Activated gamma-delta T cell (primary cell): ENCODE measurements around the gene UBXN11.
"Not testable (repeated sequence)": the region's sequence is repeated elsewhere in the genome, so short reads cannot be mapped to it uniquely, and the experiment has no call there.

Experiments
- DNase-seq: peaks from one replicate; lab custom pipeline; 2025; lab: John Stamatoyannopoulos, UW

UBXN11 gene

DNA sequence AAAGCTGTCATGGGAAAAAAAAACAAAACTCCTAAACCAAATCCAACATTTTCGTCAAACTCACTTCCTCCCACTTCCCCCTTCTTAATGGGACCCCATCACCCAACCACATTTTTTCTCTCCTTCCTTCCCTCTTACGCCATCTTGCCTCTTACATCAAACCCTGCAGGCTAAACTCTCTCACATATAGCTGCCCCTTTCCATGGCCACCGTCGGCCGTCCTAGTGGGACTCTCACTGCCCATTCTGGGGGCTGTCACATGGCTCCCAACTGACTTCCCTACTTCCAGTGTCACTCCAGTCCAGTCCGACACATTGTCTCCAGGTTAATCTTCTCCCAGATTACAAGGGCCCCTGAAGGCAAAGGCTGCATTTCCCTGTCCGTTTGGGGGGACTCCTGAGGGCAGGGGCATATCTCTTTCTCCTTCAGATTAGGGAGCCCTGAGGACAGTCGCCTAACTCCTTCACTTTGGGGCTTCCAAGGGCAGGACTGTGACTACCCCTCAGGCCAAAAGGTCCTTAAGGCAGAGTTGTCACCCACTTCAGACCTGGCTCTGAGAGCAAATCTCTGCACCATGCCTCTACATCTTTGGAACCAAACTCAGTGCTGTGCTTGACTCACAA, 658 bp downstream of the UBXN11 start:
- no peak for DNase-seq

DNA sequence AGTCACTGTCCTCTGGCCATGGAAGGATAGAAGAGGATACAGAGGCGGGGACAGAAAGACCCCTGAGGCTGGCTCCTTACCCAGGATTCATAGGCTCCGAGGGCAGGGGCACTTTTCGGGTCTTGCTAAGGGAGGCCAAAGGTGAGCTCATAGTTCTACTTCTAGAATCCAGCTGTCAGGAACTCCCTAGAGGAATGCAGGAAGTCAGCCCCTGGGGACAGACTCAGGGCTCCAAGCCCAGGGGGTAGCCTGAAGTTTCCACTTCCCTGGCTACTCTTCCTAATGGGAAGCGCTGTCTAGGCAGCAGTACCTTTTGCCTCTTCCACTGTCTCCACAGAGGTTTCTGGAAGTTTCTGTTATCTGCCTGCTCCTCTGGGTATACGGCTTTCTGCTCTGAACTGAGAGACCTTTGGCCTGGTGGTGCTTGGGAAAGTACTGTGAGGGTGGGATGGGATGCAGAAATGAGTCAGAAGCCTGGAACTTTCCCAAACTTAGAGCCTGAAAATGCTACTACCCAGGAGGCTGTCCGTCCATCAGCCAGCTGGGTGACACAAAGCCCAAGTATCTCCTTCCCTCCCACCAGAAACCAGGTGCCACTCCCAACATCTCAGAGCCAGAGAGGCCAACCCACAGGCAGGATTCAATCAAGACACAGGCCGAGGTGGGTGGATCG, 3.6 kb downstream of the UBXN11 start:
- no peak for DNase-seq

DNA sequence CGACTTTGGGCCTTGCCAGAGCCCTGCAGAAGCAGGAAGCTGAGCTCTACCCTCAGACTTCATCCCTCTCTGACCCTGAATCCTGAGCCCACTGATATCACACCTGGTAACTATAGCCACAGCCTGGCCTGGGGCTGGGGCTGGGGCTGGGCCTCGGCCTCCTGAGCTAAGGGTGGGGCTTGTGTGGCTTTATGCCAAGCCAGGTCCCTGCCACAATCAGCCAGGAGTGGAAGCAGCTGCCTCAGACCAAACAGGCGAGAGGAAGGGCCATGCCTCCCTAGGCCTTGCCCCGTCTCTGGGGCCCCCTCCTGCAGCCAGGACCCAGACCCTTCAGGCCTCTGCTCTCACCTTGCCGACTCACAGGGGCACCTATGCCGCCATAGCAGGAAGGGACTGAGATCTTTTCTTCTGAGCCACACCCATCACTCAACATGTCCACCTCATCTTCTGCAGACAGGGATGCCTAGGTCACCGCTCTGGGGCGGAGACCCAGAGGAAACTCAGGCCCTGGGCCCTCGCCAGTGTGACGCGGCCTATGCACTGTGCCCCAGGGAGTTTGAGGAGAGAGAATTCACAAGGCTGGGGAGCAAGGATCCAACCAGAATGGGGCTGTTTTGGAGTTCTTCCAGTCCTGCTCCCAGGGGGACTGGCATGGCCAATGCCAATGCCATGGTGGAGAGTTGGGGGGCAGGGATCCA, 5.7 kb downstream of the UBXN11 start:
- no peak for DNase-seq

DNA sequence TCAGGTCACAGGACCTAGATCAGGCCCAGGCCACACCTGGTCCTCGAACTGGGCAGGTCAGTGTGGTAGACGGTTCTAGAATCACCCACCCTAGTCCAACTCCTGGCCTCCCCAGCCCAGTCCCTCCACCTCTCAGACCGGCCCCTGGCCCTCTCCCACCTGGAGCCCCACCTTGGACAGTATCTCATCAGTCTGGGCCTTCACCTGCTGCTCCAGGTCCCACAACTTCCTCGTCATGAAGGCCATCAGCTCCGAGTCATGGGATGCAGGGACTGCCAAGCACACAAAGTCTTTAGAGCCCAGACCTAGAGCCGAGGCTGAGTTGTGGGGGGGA, 8.7 kb downstream of the UBXN11 start:
- DNase-seq: no peak

DNA sequence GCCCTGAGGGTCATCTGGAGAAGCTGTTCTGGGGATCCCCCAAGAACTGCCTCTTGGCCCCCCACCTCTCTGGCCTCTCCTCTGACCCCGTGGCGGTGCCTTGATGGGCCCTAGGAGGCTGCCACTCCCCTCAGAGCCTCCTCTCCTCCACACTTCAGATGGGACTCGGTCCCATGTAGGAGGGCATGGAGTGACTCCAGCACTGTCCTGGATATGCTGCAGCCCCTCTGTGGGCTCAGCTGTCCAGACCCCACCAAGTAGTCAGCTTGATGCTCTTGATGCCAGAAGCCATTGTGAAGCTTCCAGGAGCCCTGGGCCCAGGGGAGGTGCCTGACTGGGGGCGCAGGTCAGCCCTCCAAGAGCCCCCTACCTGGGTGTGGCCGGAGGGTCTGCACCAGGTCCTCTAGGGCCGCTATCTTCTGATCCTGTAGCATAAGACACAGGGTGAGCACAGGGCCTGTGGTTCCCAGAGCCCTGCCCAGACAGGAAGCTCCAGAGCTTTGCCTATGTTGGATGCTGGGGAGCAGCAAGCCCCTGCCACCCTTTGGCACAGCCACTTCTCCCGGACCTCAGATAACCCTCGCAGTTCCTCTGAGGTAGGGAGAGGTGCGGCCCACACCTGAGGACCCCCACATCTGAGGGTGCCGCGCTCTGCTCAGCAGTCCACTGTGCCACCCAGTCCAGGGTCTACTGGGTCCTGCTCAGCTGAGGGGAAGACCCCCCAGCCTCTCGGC, 9.2 kb downstream of the UBXN11 start:
- DNase-seq: no peak

DNA sequence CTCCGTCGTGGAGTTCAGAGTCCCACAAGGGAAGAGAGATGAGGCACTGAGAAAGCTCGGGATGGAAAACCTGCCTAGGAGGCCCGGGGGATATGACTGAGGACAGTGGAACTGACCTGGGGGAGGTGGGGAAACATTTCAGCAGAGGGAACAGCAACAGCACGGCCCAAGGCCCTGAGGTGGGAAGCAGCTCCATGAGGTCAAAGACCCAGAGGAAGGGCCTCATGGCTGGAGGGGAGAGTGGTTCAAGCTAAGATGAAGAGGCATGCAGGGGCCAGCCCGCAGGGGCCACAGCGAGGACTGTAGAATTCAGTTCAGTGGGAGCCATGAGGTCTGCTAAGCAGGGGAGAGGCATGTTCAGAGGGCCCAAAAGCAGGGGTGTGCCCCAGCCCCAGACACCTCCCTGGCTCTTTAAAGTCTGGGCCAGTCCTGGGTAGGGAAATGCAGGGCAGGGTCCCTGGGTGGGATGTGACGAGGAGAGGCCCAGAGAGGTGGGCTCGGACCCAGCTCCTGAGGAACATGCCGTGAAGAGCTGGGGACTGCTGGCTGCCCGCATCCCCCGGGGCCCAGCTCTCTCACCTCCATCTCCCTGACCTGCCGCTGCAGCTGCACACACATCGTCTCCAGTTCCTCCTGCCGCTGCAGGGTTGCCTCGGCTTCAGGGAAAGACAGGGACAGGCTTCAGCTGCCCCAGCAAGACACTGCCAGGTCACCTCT, 9.9 kb downstream of the UBXN11 start:
- no peak for DNase-seq

DNA sequence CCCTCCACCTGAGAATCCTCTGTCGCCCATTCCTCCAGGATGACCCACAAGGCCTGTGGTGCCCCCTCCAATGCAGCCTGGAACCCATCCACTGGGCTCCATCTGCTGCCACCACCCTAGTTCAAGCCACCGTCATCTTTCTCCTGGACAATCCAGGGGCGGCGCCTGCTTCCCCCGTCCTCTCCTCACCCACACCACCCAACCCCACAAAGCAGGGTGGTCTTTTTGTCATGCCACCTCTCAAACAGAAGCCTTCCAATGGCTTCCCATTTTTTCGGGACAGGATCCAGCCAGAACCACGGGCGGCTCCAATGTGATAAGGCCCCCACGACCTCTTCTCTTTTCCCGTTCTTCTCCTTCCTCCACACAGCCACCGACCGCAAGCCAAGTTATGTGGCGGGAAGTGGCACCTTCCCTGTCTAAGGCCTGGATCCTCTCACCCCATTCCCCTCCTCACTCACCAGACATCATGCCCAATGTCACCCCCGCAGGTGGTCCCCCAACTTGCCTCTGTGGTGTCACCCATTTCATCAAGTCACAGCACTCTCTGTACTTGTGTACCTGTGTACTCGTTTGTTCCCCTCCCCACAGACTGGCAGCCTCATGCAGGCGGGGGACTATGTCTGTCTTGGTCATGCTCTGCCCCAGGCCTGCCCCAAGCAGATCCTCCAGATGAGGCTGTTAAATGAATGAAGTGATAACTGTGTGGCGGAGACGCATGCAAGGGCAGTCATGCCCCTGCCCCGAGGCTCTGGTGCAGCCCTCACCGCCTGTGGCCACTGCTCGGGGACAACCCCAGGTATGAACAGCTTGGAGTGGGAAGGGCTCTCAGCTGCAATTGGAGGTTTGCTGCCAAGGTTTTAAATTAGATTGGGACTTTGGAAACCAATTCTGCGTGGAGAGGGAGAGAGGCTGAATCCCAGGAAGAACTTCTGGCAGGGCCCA, 11.0 kb downstream of the UBXN11 start:
- DNase-seq: no peak

DNA sequence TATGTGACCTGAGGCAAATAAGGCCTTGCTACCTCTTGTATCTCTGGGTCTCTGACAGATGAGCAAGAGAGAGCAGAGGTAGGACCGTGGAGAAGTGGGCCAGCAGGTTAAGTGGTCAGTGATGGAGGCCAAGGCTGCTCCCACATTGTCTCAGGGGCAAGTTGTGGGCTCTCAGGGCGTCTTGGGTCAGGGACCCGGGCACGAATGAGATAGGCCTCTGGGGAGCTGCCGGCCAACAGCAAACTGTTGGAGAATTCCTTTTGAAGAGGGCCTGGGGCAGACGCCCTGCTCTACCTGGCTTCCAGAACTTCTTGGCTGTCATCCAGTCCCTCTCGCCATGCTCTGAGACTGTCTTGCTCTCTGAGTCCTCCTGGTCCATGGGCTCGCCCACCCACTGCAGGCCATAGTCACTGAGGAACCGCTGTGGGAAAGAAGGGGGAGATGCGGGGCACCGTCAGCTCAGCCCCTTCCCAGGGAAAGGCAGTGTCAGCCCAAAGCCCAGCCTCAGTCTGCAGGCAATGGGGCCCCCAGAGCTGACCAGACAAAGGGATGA, 12.4 kb downstream of the UBXN11 start:
- DNase-seq: no peak

DNA sequence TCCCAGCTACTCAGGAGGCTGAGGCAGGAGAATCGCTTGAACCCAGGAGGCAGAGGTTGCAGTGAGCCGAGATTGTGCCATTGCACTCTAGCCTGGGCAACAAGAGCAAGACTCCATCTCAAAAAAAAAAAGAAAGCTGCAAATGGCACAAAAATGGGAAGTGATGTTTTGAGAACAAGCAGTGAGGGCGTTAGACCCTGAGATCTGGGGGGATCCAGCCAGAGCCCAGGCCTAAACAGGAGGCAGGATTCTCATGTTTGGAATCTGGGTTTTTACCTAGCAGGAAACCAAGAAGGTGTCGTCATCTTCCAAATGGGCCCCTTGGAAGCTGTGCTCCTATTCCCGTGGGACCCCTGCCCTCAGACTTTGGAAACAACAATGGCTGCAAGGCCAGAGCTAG, 13.7 kb downstream of the UBXN11 start:
- DNase-seq: not testable (repeated sequence)

DNA sequence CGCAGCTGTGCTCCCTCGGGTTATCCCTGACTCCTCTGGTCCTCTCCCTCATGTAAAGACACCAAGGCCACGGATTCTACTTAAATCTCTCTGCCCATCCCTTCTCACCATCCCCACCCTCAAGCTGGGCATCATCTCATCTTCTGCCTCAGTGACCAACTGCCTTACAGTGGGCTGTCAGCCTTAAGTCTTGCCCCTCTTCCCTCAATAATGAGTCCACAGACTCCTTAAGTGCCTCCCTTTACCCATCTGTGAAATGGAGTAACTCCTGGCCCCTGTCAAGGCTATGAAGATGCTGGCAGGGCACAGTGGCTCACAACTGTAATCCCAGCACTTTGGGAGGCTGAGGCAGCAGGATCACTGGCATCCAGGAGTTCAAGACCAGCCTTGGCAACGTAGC, 14.5 kb downstream of the UBXN11 start:
- DNase-seq: no peak

DNA sequence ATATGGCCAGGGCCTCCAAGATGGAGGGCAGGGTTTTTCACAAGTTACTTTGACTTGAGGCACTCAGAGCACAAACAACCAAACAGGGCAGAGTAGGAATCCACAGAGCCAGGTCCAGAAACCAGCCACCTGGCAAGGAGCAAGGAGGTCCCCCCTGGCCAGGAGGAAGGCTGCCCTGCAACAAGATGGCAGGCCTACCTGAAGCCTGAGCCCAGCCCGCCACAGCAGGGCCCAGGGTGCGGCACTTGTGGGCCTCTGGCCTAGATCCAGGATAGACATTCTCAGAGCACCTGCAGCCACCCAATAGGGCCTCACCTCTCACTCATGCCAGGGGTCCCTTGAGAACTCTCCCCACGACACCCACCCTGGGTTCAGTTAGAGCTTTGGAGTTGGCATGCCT, 15.0 kb downstream of the UBXN11 start:
- DNase-seq: no peak

DNA sequence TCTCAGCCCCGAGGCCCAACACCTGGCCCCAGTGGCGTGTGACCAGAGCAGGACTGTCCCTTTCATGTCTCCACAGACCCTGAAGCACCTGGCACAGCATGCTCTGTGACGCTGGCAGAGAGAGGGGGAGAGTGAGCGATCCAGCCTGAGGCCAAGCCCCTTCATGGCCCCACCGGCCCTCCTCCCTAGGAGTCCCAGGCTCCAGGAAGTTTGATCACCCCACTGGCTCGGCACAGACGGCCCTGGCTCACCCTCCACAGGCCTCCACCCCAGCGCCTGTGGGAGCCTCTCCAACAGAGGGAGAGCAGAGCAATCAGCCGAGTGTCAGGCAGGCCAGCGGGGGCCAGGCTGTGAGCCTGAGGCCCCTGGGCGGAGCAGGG, 15.6 kb downstream of the UBXN11 start:
- no peak for DNase-seq

DNA sequence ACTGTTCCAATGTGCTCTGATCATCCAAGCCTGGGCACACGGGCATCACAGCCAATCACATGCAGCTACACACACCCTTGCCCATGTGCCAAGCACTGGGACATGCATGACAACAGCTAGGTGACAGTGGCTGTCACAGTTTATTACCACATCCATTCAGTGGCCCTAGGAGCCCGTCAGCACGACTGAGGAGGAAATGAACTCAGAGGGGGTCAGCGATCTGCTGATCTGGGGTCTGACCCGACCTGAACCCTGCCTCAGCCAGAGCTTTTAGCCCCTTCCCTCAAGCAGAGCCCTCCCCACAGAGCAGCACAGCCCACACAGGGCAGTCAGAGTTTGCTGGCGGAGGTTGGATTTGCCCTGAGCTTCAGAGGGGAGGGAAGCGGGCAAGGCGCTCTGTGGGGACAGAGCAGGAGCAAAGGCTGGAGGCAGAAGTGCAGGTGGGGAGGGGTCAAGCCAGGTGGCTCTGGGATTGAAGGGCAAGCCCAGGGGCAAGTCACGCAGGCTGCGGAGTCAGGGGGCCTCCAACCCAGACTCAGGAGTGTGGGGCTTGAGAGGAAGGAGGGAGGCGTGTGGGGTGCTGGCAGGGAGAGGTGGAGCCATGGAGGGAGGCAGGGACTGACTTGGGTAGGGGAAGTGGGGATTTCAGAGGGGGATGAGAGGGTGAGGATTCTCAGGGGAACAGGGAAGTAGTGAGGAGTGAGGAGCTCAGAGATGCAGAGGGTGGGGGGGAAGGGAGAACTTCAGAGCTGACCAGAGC, 16.1 kb downstream of the UBXN11 start:
- no peak for DNase-seq

DNA sequence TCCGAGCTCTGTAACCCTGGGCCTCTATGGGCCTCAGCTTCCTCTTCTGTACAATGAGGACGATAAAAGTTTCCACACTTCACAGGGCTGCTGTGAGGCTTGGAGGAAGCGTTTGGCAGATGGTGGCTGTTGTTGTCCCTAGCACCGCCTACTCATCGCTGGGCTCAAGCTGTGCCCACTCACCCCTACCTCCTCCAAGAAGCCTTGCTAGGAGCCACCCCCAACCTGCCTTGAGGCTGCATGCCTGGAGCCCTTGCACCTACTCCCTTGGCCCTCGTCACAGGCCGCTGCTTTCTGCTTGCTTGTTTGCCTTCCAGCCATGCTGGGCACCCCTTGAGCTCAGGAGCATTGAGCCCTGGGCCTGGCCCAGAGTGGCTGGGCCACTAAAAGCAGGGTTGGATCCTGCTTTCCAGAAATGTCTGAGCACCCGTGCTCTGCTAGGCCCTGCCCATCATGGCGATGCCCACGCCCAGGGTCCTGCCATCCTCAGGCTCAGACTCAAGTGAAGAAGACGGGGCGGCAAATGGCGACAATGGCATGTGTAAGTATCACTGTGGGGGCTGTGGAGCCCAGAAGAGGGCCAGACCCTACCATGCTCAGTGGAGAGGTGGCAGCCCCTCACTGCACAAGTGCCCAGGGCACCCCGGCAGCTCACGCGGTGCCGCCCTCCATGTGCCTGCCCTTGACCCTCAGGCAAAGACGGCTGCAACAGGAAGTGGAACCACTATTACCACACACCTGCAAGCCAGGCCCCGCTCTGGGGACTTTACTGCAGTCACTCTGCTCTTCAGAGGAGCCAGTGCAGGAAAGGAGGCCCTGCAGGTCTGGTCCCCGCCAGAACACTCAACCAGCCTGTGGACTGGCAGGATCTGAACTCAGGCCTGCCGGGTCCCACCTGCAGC, 17.0 kb downstream of the UBXN11 start:
- DNase-seq: no peak

DNA sequence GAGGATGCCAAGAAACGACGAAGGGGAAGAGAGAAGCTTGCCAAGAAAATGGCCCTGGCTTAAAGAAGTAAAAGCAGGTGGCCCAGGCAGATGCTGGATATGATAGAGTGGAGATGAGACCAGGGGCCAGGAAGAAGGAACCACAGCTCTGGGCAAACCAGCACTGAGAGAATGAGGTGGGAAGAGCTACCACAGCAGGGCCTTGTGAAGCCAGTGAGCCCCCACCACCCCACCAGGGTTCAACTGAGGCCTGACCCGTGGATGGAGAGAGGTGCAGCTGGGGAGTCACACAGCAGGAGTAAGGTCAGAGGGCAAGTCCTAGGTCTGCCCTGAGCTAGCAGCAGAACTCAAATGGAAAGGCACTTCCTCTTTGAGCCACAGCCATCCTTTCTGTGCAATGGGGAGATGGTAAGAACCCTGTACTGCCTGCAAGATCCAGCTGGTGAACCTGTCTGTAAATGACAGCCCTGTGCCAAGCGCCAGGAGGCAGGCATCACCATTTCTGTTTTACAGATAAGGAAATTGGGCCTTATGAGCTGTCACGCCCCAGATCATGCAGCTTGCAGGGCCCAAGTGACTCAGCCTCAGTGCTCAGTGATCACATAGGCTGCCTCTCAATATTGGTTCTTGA, 18.0 kb downstream of the UBXN11 start:
- no peak for DNase-seq

DNA sequence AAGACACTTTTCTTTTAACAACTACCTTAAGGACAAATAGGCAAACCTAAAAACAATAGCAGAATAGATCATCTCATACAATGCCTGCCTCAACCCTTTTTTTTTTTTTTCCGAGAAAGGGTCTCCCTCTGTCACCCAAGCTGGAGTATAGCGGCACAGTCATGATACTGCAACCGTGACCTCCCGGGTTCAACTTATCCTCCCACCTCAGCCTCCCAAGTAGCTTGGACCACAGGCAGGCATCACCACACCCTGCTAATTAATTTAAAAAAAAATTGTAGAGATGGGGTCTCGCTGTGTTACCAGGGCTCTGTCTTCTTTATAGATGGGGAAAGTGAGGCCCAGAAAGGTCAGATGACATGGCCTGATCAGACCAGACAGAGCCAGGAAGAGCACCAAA, 18.6 kb downstream of the UBXN11 start:
- no peak for DNase-seq

DNA sequence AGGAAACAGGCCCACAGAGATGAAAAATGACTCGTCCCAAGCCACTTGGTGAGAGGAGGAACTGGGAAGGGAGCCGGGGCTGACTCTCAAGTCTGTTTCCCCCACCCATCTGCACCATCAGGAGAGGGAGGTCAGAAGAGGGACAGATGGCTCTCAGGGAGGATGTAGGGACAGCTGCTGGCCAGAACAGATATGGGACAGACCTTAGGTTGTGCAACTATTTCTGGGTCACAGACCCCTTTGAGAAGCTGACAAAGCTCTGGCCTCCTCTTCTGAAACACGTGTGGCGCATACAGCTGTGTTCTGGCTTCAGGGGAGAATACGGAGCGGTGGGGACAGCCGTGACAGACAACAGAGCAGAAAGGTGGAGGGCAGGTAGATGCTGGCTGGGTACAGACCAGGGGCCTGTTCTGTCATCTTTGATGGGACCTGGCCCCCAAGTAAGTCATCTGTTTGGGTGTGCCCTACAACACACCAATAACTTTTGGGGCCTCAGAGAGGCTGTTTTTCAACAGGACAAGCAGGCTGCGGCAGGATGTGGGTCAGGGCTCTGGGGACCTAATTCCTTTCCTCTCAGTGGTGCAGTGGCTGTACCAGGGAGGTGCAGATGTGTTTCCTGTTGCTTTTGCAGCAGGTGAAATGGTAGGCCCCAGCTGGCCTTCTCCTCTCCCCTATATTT, 19.3 kb downstream of the UBXN11 start:
- no peak for DNase-seq

DNA sequence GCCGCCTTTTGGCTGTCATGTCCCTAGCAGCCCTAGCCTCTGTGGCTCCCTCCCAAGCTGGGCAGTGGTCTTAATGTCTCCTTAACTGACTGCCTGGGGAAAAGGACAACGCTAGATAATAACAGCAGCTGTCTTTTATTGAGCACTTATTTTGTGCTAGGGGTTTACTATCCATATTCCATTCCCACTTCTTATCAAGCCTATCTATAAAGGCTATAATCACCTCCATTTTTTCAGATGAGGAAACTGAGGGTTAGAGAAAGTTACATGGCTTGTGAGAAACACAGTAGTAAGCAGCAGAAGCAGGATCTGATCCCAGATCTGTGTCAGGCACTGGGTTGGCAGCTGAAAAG, 20.4 kb downstream of the UBXN11 start:
- no peak for DNase-seq
